Osteoblast (primary cell): ENCODE measurements around the gene ACTL6B. TPM values are rescaled to one million over a fixed set of nuclear protein-coding genes. Genes with fewer than 3 reads are reported as not detected.

Experiments
- DNase-seq: peaks from one replicate; pipeline ENCODE4 v3.0.0; 2011; ENCODE audit warnings: low spot score, mixed read lengths; ENCODE audit not compliant: insufficient read length; ENCODE audit errors: missing footprints
- H2AFZ ChIP-seq: 2 replicates; pipeline ENCODE4 v1.6.0; 2011; ENCODE audit warnings: mild to moderate bottlenecking, low read length
- H3K27ac ChIP-seq: 2 replicates; pipeline ENCODE4 v1.5.1; 2011; ENCODE audit warnings: mild to moderate bottlenecking, low read depth, low read length, moderate library complexity
- H3K27me3 ChIP-seq: 2 replicates; pipeline ENCODE4 v1.6.0; 2012; ENCODE audit warnings: mild to moderate bottlenecking, control low read depth, inconsistent platforms, low read length, moderate library complexity; ENCODE audit not compliant: insufficient read depth
- H3K36me3 ChIP-seq: 2 replicates; pipeline ENCODE4 v1.5.1; 2011; ENCODE audit warnings: mild to moderate bottlenecking, low read length, control low read depth, moderate library complexity; ENCODE audit not compliant: insufficient read depth
- H3K4me1 ChIP-seq: 2 replicates; pipeline ENCODE4 v1.5.1; 2011; ENCODE audit warnings: mild to moderate bottlenecking, low read length, control low read depth, moderate library complexity; ENCODE audit not compliant: insufficient read depth
- H3K4me2 ChIP-seq: 2 replicates; pipeline ENCODE4 v1.6.0; 2011; ENCODE audit warnings: mild to moderate bottlenecking, low read length; ENCODE audit not compliant: insufficient read depth
- H3K4me3 ChIP-seq: fragments of 200-600 bp; sonication (generic); 3 replicates; pipeline ENCODE4 v1.5.1; 2012; ENCODE audit warnings: mild to moderate bottlenecking, low read length, inconsistent platforms; ENCODE audit not compliant: insufficient read depth
- H3K79me2 ChIP-seq: 2 replicates; pipeline ENCODE4 v1.6.0; 2012; ENCODE audit warnings: mild to moderate bottlenecking, low read length, control low read depth, inconsistent platforms; ENCODE audit not compliant: insufficient read depth
- H3K9me3 ChIP-seq: 2 replicates; pipeline ENCODE4 v1.5.1; 2011; ENCODE audit warnings: low read depth, low read length, control low read depth
- H4K20me1 ChIP-seq: 2 replicates; pipeline ENCODE4 v1.6.0; 2012; ENCODE audit warnings: mild to moderate bottlenecking, low read length, control low read depth; ENCODE audit not compliant: insufficient read depth
- CTCF ChIP-seq: IDR thresholded peaks from 2 replicates; pipeline ENCODE4 v1.5.1; 2011; ENCODE audit warnings: mild to moderate bottlenecking, low read depth, low read length, moderate library complexity; ENCODE audit errors: extremely low read depth
- total RNA-seq: library from RNA; depleted of rRNA; stranded (reverse); fragments of >200 nt; gene quantifications from 2 replicates; pipeline ENCODE4 v1.2.3, GENCODE V29; 2012

Gene ACTL6B
- total RNA-seq, 1 donor: not detected

- DNase-seq: no peak
- Histone ChIP-seq H3K4me1 (peaks cover 14% of the 10 kb centered on the region), H3K4me3 (no peak overlapping the region), H3K27me3 (peaks cover 12% of the 10 kb centered on the region), H3K27ac (no peak overlapping the region), H3K9me3 (no peaks in the 10 kb centered on the region), H4K20me1 (peaks cover 22% of the 10 kb centered on the region), H3K36me3 (no peaks in the 10 kb centered on the region), H3K4me2 (no peak overlapping the region), H3K79me2 (peaks cover 26% of the 10 kb centered on the region), H2AFZ (no peak overlapping the region)
- no peak for TF ChIP-seq CTCF
These were observed 39.9 kb upstream of the ACTL6B start for GRCh38 chr7:100696123-100696521.

- Histone ChIP-seq H3K27ac (no peak within 1 kb of the TSS), H3K36me3 (no peaks in the 10 kb centered on the region), H2AFZ (peak within 1 kb of the TSS; percentile 46), H3K4me1 (peaks cover 14% of the 10 kb centered on the region), H3K9me3 (no peaks in the 10 kb centered on the region), H4K20me1 (peaks cover 38% of the 10 kb centered on the region), H3K27me3 (peaks cover 5% of the 10 kb centered on the region), H3K4me2 (peak within 1 kb of the TSS; percentile 90), H3K79me2 (peaks cover 44% of the 10 kb centered on the region), H3K4me3 (peak within 1 kb of the TSS; percentile 83)
- DNase-seq: peak; percentile 99
- no peak for TF ChIP-seq CTCF
These were observed 38.0 kb upstream of the ACTL6B start, which contains the start of gene GIGYF1 for GRCh38 chr7:100694098-100694745. Gene GIGYF1, minus strand, starts transcription at chr7:100694250. Its CDS starts 6,012 bp downstream, at chr7:100688238.

- H4K20me1 ChIP-seq: peaks cover 44% of the 10 kb centered on the region
- H3K27ac ChIP-seq: no peak overlapping the region
- H3K4me1 ChIP-seq: peaks cover 14% of the 10 kb centered on the region
- no peaks in the 10 kb centered on the region for H3K27me3 ChIP-seq
- H3K9me3 ChIP-seq: no peaks in the 10 kb centered on the region
- peak overlapping the region; percentile 83 for H3K4me3 ChIP-seq
- no peak for TF ChIP-seq CTCF
- peak; percentile 91 for DNase-seq
- no peaks in the 10 kb centered on the region for H3K36me3 ChIP-seq
- peaks cover 51% of the 10 kb centered on the region for H3K79me2 ChIP-seq
- H2AFZ ChIP-seq: no peak overlapping the region
- peak overlapping the region; percentile 90 for H3K4me2 ChIP-seq
These were observed 37.3 kb upstream of the ACTL6B start for GRCh38 chr7:100693312-100694097.

- Histone ChIP-seq H3K36me3 (no peaks in the 10 kb centered on the region), H3K79me2 (peaks cover 61% of the 10 kb centered on the region), H3K4me1 (peaks cover 14% of the 10 kb centered on the region), H4K20me1 (peaks cover 51% of the 10 kb centered on the region), H3K4me2 (peak overlapping the region; percentile 90), H3K27ac (no peak overlapping the region), H3K27me3 (no peaks in the 10 kb centered on the region), H2AFZ (no peak overlapping the region), H3K4me3 (peak overlapping the region; percentile 83), H3K9me3 (no peaks in the 10 kb centered on the region)
- TF ChIP-seq CTCF: no peak
- DNase-seq: peak; percentile 83
These were observed 36.3 kb upstream of the ACTL6B start for GRCh38 chr7:100692578-100692961.
